ENCODE results near the gene KSR1. TPM values are rescaled to one million over a fixed set of nuclear protein-coding genes. Genes with fewer than 3 reads are reported as not detected.

The KSR1 gene
- total RNA-seq, 1 donor from 2014 or later, result 19.3 TPM

- no peak for DNase-seq (ENCODE audit: low read depth, low spot score)
Measured at GRCh38 chr17:27473190-27473747, 17.0 kb downstream of the KSR1 start.

GRCh38 chr17:27473748-27474609, 17.7 kb downstream of the KSR1 start:
- peak; percentile 64 for DNase-seq (ENCODE audit: low read depth, low spot score)

- DNase-seq (ENCODE audit: low read depth, low spot score), result no peak
Measured at GRCh38 chr17:27475070-27475673, 18.9 kb downstream of the KSR1 start.

- no peak for DNase-seq (ENCODE audit: low read depth, low spot score)
Measured at GRCh38 chr17:27475981-27476895, 20.0 kb downstream of the KSR1 start.

- no peak for DNase-seq (ENCODE audit: low read depth, low spot score)
Measured at GRCh38 chr17:27477050-27477888, 21.0 kb downstream of the KSR1 start.

GRCh38 chr17:27477971-27478684, 21.9 kb downstream of the KSR1 start:
- no peak for DNase-seq (ENCODE audit: low read depth, low spot score)

GRCh38 chr17:27478901-27479538, 22.8 kb downstream of the KSR1 start:
- no peak for DNase-seq (ENCODE audit: low read depth, low spot score)

GRCh38 chr17:27479838-27480237, 23.6 kb downstream of the KSR1 start:
- no peak for DNase-seq (ENCODE audit: low read depth, low spot score)

- no peak for DNase-seq (ENCODE audit: low read depth, low spot score)
Measured at GRCh38 chr17:27480699-27481098, 24.5 kb downstream of the KSR1 start.

- no peak for DNase-seq (ENCODE audit: low read depth, low spot score)
Measured at GRCh38 chr17:27481327-27481726, 25.1 kb downstream of the KSR1 start.

GRCh38 chr17:27485125-27485524, 28.9 kb downstream of the KSR1 start:
- DNase-seq (ENCODE audit: low read depth, low spot score), result no peak

- DNase-seq (ENCODE audit: low read depth, low spot score), result no peak
Measured at GRCh38 chr17:27485716-27486495, 29.7 kb downstream of the KSR1 start.

- DNase-seq (ENCODE audit: low read depth, low spot score), result no peak
Measured at GRCh38 chr17:27486741-27487140, 30.5 kb downstream of the KSR1 start.

GRCh38 chr17:27488231-27488630, 32.0 kb downstream of the KSR1 start:
- DNase-seq (ENCODE audit: low read depth, low spot score), result no peak

- no peak for DNase-seq (ENCODE audit: low read depth, low spot score)
Measured at GRCh38 chr17:27489045-27489715, 32.9 kb downstream of the KSR1 start.

- DNase-seq (ENCODE audit: low read depth, low spot score), result no peak
Measured at GRCh38 chr17:27490391-27490790, 34.1 kb downstream of the KSR1 start.

GRCh38 chr17:27491713-27492190, 35.5 kb downstream of the KSR1 start:
- DNase-seq (ENCODE audit: low read depth, low spot score), result no peak

- no peak for DNase-seq (ENCODE audit: low read depth, low spot score)
Measured at GRCh38 chr17:27492470-27492869, 36.2 kb downstream of the KSR1 start.
